GM19035 (cell line): ENCODE measurements around the gene SIGLEC6.

Experiments used
- ATAC-seq: cut with Tn5 transposase; IDR thresholded peaks from one replicate; pipeline ENCODE4 v1.9.1; 2021; ENCODE audit not compliant: unreplicated experiment

Gene SIGLEC6

GRCh38 chr19:51548891-51549305 lies 17.4 kb upstream of the SIGLEC6 start:
- no peak for ATAC-seq

GRCh38 chr19:51548213-51548651 lies 16.8 kb upstream of the SIGLEC6 start:
- ATAC-seq, result no peak

GRCh38 chr19:51547397-51548212 lies 16.1 kb upstream of the SIGLEC6 start:
- ATAC-seq, result no peak

- no peak for ATAC-seq
Measured at GRCh38 chr19:51546650-51547396, 15.4 kb upstream of the SIGLEC6 start.

GRCh38 chr19:51546107-51546649 lies 14.7 kb upstream of the SIGLEC6 start:
- ATAC-seq, result no peak

GRCh38 chr19:51544038-51544437 lies 12.6 kb upstream of the SIGLEC6 start:
- ATAC-seq, result no peak

GRCh38 chr19:51542699-51543098 lies 11.2 kb upstream of the SIGLEC6 start:
- ATAC-seq, result no peak

GRCh38 chr19:51541458-51542357 lies 10.2 kb upstream of the SIGLEC6 start:
- ATAC-seq, result no peak

- no peak for ATAC-seq
Measured at GRCh38 chr19:51539821-51540366, 8.4 kb upstream of the SIGLEC6 start.

- ATAC-seq, result no peak
Measured at GRCh38 chr19:51535535-51535934, 4.1 kb upstream of the SIGLEC6 start.

GRCh38 chr19:51530616-51531015 lies 854 bp downstream of the SIGLEC6 start:
- no peak for ATAC-seq

GRCh38 chr19:51529301-51529700 lies 2.2 kb downstream of the SIGLEC6 start:
- no peak for ATAC-seq

GRCh38 chr19:51525651-51526050 lies 5.8 kb downstream of the SIGLEC6 start:
- ATAC-seq, result no peak

- no peak for ATAC-seq
Measured at GRCh38 chr19:51524666-51525264, 6.7 kb downstream of the SIGLEC6 start.

- no peak for ATAC-seq
Measured at GRCh38 chr19:51521781-51522180, 9.7 kb downstream of the SIGLEC6 start.

- no peak for ATAC-seq
Measured at GRCh38 chr19:51521357-51521756, 10.1 kb downstream of the SIGLEC6 start.

GRCh38 chr19:51520728-51521127 lies 10.7 kb downstream of the SIGLEC6 start:
- ATAC-seq, result no peak

- ATAC-seq, result no peak
Measured at GRCh38 chr19:51514866-51515481, 16.5 kb downstream of the SIGLEC6 start.

GRCh38 chr19:51513968-51514367 lies 17.5 kb downstream of the SIGLEC6 start:
- no peak for ATAC-seq

- ATAC-seq, result no peak
Measured at GRCh38 chr19:51511353-51511752, 20.1 kb downstream of the SIGLEC6 start.
